Liver (tissue), 9 donors: ENCODE data around the gene FBLN1. TPM values are rescaled to one million over a fixed set of nuclear protein-coding genes. Genes with fewer than 3 reads are reported as not detected.

Experiments used
- DNase-seq: peaks from one replicate; pipeline ENCODE4 v3.0.0-alpha.2; 2017; ENCODE audit warnings: low spot score
- H3K27ac ChIP-seq, 2 donors: one replicate each; pipeline ENCODE4 v1.7.0; 2013; ENCODE audit warnings: inconsistent platforms in 2 of 2, low read length in 2 of 2, control low read depth in 1 of 2, low read depth in 1 of 2, mild to moderate bottlenecking in 1 of 2
- H3K27me3 ChIP-seq, 4 donors: one replicate each; pipeline versions ENCODE4 v1.6.1 to v1.7.0; 2013; ENCODE audit warnings: low read length in 3 of 4, inconsistent platforms in 1 of 4, mild to moderate bottlenecking in 1 of 4, moderate library complexity in 1 of 4; ENCODE audit not compliant: control insufficient read depth in 4 of 4, insufficient read depth in 4 of 4
- H3K36me3 ChIP-seq, 4 donors: one replicate each; pipeline versions ENCODE4 v1.6.1 to v1.7.0; 2013; ENCODE audit warnings: low read length in 3 of 4, mild to moderate bottlenecking in 3 of 4, low read depth in 1 of 4, moderate library complexity in 1 of 4; ENCODE audit not compliant: control insufficient read depth in 4 of 4, insufficient read depth in 3 of 4
- H3K4me1 ChIP-seq, 4 donors: one replicate each; pipeline versions ENCODE4 v1.6.1 to v1.7.0; 2013; ENCODE audit warnings: low read length in 3 of 4, mild to moderate bottlenecking in 3 of 4, moderate library complexity in 1 of 4; ENCODE audit not compliant: control insufficient read depth in 4 of 4, insufficient read depth in 4 of 4
- H3K4me3 ChIP-seq, 3 donors: one replicate each; pipeline versions ENCODE4 v1.6.1 to v1.7.0; 2013; ENCODE audit warnings: low read length in 3 of 3, control low read depth in 1 of 3, low read depth in 1 of 3, mild to moderate bottlenecking in 1 of 3
- H3K9ac ChIP-seq, 2 donors: one replicate each; pipeline ENCODE4 v1.7.0; 2013; ENCODE audit warnings: low read length in 2 of 2, mild to moderate bottlenecking in 2 of 2, moderate library complexity in 2 of 2, control low read depth in 1 of 2, low read depth in 1 of 2
- H3K9me3 ChIP-seq, 4 donors: one replicate each; pipeline versions ENCODE4 v1.6.1 to v1.7.0; 2013; ENCODE audit warnings: low read length in 3 of 4; ENCODE audit not compliant: control insufficient read depth in 4 of 4
- EGR1 ChIP-seq, 2 donors: IDR thresholded peaks; 2 replicates each; pipeline ENCODE4 v1.6.1; 2016 to 2018; ENCODE audit warnings: antibody characterized with exemption in 2 of 2, low read depth in 2 of 2
- FOXA1 ChIP-seq: IDR thresholded peaks from 2 replicates; pipeline ENCODE4 v1.6.1; 2016; ENCODE audit warnings: antibody characterized with exemption
- FOXA2 ChIP-seq: IDR thresholded peaks from 2 replicates; pipeline ENCODE4 v1.6.1; 2016; ENCODE audit warnings: antibody characterized with exemption
- GABPA ChIP-seq, 2 donors: IDR thresholded peaks in 1 of 2; conservative IDR thresholded peaks in 1 of 2; 2 replicates each; pipeline ENCODE4 v1.6.1; 2016; ENCODE audit warnings: antibody characterized with exemption in 2 of 2, mild to moderate bottlenecking in 1 of 2, moderate library complexity in 1 of 2
- HNF4A ChIP-seq, 2 donors: conservative IDR thresholded peaks; 2 replicates each; pipeline ENCODE4 v1.6.1; 2016; ENCODE audit warnings: antibody characterized with exemption in 2 of 2, mild to moderate bottlenecking in 2 of 2
- HNF4G ChIP-seq: IDR thresholded peaks from 2 replicates; pipeline ENCODE4 v1.6.1; 2016; ENCODE audit warnings: antibody characterized with exemption
- JUND ChIP-seq, 2 donors: IDR thresholded peaks; 2 replicates each; pipeline ENCODE4 v1.6.1; 2016; ENCODE audit warnings: antibody characterized with exemption in 2 of 2
- NR2F2 ChIP-seq: IDR thresholded peaks from 2 replicates; pipeline ENCODE4 v1.6.1; 2016; ENCODE audit warnings: antibody characterized with exemption
- RAD21 ChIP-seq, 2 donors: IDR thresholded peaks; 2 replicates each; pipeline ENCODE4 v1.6.1; 2016; ENCODE audit warnings: antibody characterized with exemption in 2 of 2, mild to moderate bottlenecking in 2 of 2
- REST ChIP-seq: IDR thresholded peaks from 2 replicates; pipeline ENCODE4 v1.6.1; 2016; ENCODE audit warnings: antibody characterized with exemption, mild to moderate bottlenecking
- RXRA ChIP-seq, 2 donors: IDR thresholded peaks; 2 replicates each; pipeline ENCODE4 v1.6.1; 2017 to 2018; ENCODE audit warnings: antibody characterized with exemption in 2 of 2, mild to moderate bottlenecking in 1 of 2
- SP1 ChIP-seq: IDR thresholded peaks from 2 replicates; pipeline ENCODE4 v1.6.1; 2018; ENCODE audit warnings: antibody characterized with exemption, mild to moderate bottlenecking
- TAF1 ChIP-seq: conservative IDR thresholded peaks from 2 replicates; pipeline ENCODE4 v1.6.1; 2016; ENCODE audit warnings: antibody characterized with exemption, mild to moderate bottlenecking
- YY1 ChIP-seq: IDR thresholded peaks from 2 replicates; pipeline ENCODE4 v1.6.1; 2016; ENCODE audit warnings: antibody characterized with exemption, mild to moderate bottlenecking
- WGBS: extraction: QIAGEN DNeasy Blood & Tissue Kit; methylation state at CpG from one replicate; pipeline ENCODE4 v1.1.7; 2013; 5-methylcytosine and 5-hydroxymethylcytosine counted together
- polyA plus RNA-seq, 2 donors: library from polyadenylated mRNA; stranded (reverse) in 1 of 2; unstranded in 1 of 2; fragments of 200-250 nt in 1 of 2; fragments of >200 nt in 1 of 2; fragmentation: Nextera tagmentation in 1 of 2; extraction: Ambion mirVana in 1 of 2; gene quantifications; one replicate each; pipeline versions ENCODE4 v1.2.1 to v1.2.3, GENCODE V29; 2013 to 2015
- total RNA-seq, 2 donors: library from RNA; depleted of rRNA; stranded (reverse); fragments of >200 nt; gene quantifications; one replicate each; pipeline ENCODE4 v1.2.3, GENCODE V29; 2014
- TF ChIP-seq, protein P1 (sequence below): IDR thresholded peaks from 2 replicates; pipeline ENCODE4 v1.6.1; 2016; ENCODE audit warnings: antibody characterized with exemption
- TF ChIP-seq, protein P2 (sequence below): IDR thresholded peaks from 2 replicates; pipeline ENCODE4 v1.6.1; 2016; ENCODE audit warnings: antibody characterized with exemption
- TF ChIP-seq, protein P3 (sequence below): fragments of 150-350 bp; IDR thresholded peaks from 2 replicates; pipeline ENCODE4 v1.5.1; 2017; ENCODE audit warnings: improper control_type of control experiment, low read depth, low read length; ENCODE audit not compliant: missing input control
- TF ChIP-seq, protein P4 (sequence below): IDR thresholded peaks from 2 replicates; pipeline ENCODE4 v1.6.1; 2016; ENCODE audit warnings: antibody characterized with exemption
- donor health status: healthy.
- donor health status: healthy.
- donor health status: healthy.
- donor health status: healthy.
- donor health status: healthy.

Gene FBLN1
- total and polyA plus RNA-seq, 4 donors: 2.2 to 9.3 (median 6.3) TPM

- Histone ChIP-seq H3K4me3 (no peak overlapping the region), H3K9me3 (no peaks in the 10 kb centered on the region), H3K27ac (no peak overlapping the region), H3K9ac (no peak overlapping the region), H3K36me3 (no peaks in the 10 kb centered on the region), H3K4me1 (no peaks in the 10 kb centered on the region), H3K27me3 (no peaks in the 10 kb centered on the region)
- no peak for DNase-seq
- WGBS: 88% methylated on average over 14 of the region's 14 CpGs
- TF ChIP-seq FOXA2 (no peak), TAF1 (no peak), YY1 (no peak), RAD21 (IDR thresholded peaks at IDR 0.05) (no peak), HNF4A (conservative IDR thresholded peaks at IDR 0.05) (no peak), HNF4G (no peak), FOXA1 (no peak), SP1 (no peak)
- TF ChIP-seq, protein P1, sequence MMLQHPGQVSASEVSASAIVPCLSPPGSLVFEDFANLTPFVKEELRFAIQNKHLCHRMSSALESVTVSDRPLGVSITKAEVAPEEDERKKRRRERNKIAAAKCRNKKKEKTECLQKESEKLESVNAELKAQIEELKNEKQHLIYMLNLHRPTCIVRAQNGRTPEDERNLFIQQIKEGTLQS: no peak
- TF ChIP-seq, protein P2, sequence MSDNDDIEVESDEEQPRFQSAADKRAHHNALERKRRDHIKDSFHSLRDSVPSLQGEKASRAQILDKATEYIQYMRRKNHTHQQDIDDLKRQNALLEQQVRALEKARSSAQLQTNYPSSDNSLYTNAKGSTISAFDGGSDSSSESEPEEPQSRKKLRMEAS: no peak
- TF ChIP-seq, protein P3, sequence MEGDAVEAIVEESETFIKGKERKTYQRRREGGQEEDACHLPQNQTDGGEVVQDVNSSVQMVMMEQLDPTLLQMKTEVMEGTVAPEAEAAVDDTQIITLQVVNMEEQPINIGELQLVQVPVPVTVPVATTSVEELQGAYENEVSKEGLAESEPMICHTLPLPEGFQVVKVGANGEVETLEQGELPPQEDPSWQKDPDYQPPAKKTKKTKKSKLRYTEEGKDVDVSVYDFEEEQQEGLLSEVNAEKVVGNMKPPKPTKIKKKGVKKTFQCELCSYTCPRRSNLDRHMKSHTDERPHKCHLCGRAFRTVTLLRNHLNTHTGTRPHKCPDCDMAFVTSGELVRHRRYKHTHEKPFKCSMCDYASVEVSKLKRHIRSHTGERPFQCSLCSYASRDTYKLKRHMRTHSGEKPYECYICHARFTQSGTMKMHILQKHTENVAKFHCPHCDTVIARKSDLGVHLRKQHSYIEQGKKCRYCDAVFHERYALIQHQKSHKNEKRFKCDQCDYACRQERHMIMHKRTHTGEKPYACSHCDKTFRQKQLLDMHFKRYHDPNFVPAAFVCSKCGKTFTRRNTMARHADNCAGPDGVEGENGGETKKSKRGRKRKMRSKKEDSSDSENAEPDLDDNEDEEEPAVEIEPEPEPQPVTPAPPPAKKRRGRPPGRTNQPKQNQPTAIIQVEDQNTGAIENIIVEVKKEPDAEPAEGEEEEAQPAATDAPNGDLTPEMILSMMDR: no peak
Measured at GRCh38 chr22:45600790-45601730, 98.4 kb downstream of the FBLN1 start.

DNA sequence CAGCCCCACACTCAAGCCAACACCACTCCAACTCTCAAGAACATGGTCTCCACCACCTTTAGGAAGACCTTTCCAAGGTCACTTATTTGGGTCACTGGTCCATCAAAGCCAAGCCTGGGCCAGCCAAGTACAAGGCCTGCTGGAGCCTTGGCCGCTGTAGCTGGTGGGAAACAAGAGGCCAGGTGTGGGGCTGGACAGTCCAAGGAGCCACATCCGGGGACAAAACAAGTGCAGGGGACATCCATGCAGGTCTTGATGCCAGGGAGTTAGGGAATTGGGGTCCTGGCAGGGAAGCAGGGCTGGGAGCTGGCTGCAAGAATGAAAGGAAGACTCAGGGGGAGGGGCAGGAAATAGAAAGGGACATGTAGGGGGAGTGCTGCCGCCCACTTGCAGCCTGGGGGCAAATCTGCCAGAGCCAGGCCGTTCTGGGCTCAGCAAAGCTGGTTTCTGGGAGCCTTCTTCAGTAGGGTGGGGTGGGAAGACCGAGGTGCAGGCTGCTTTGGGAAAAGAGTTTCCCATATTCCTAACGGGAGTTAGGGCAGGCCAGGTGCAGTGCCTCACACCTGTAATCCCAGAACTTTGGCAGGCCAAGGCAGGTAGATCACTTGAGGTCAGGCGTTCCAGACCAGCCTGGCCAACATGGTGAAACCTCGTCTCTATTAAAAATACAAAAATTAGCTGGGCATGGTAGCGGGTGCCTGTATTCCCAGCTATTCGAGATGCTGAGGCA, 99.5 kb downstream of the FBLN1 start:
- DNase-seq: no peak
- Histone ChIP-seq H3K27ac (no peak overlapping the region), H3K4me3 (no peak overlapping the region), H3K9ac (no peak overlapping the region), H3K9me3 (no peaks in the 10 kb centered on the region), H3K4me1 (no peaks in the 10 kb centered on the region), H3K36me3 (no peaks in the 10 kb centered on the region), H3K27me3 (no peaks in the 10 kb centered on the region)
- TF ChIP-seq, protein P1: no peak
- TF ChIP-seq NR2F2 (no peak), GABPA (IDR thresholded peaks at IDR 0.05 in 1 of 2, conservative IDR thresholded peaks at IDR 0.05 in 1 of 2) (no peak), EGR1 (IDR thresholded peaks at IDR 0.05; ENCODE audit: low read depth in 2 of 2) (no peak), FOXA2 (no peak), TAF1 (no peak), HNF4G (no peak), RXRA (IDR thresholded peaks at IDR 0.05) (no peak), REST (no peak), RAD21 (IDR thresholded peaks at IDR 0.05) (no peak), HNF4A (conservative IDR thresholded peaks at IDR 0.05) (no peak), YY1 (no peak), FOXA1 (no peak), JUND (IDR thresholded peaks at IDR 0.05) (no peak), SP1 (no peak)
- TF ChIP-seq, protein P2: no peak
- TF ChIP-seq, protein P4, sequence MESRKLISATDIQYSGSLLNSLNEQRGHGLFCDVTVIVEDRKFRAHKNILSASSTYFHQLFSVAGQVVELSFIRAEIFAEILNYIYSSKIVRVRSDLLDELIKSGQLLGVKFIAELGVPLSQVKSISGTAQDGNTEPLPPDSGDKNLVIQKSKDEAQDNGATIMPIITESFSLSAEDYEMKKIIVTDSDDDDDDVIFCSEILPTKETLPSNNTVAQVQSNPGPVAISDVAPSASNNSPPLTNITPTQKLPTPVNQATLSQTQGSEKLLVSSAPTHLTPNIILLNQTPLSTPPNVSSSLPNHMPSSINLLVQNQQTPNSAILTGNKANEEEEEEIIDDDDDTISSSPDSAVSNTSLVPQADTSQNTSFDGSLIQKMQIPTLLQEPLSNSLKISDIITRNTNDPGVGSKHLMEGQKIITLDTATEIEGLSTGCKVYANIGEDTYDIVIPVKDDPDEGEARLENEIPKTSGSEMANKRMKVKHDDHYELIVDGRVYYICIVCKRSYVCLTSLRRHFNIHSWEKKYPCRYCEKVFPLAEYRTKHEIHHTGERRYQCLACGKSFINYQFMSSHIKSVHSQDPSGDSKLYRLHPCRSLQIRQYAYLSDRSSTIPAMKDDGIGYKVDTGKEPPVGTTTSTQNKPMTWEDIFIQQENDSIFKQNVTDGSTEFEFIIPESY: no peak
- TF ChIP-seq, protein P3: no peak
- WGBS: 89% methylated on average over 10 of the region's 10 CpGs
